Activated naive CD8-positive, alpha-beta T cell treated with anti-CD3 and anti-CD28 coated beads, Interleukin-2, amount 10 ng/mL, durations not matched to agents 7 days and 5 days (primary cell): ENCODE measurements around the gene CCDC138. TPM values are rescaled to one million over a fixed set of nuclear protein-coding genes. Genes with fewer than 3 reads are reported as not detected.

ENCODE experiments used
- ATAC-seq: fragments of 150-1000 bp; cut with Tn5 transposase; one replicate; pipeline ENCODE4 v1.10.0; 2021; ENCODE audit warnings: low read depth, moderate library complexity
- POLR2A ChIA-PET: fragments of 350-600 bp; sonication (Branson Sonifier 250); formaldehyde crosslinking; loops from one replicate; lab custom pipeline; 2021; ENCODE audit warnings: antibody characterized with exemption; lab: Charles Lee
- DNase-seq: peaks from one replicate; pipeline ENCODE4 v3.0.0; 2021
- H3K27ac Mint-ChIP-seq: one replicate; pipeline ENCODE4 v1.8.0; 2022; ENCODE audit warnings: mild to moderate bottlenecking, mixed read lengths
- H3K27me3 Mint-ChIP-seq: one replicate; pipeline ENCODE4 v1.8.0; 2022; ENCODE audit warnings: mild to moderate bottlenecking, moderate library complexity, mixed read lengths
- H3K36me3 Mint-ChIP-seq: one replicate; pipeline ENCODE4 v1.8.0; 2021; ENCODE audit warnings: mild to moderate bottlenecking, mixed read lengths
- H3K4me1 Mint-ChIP-seq: one replicate; pipeline ENCODE4 v1.8.0; 2021; ENCODE audit warnings: mixed read lengths
- H3K4me3 Mint-ChIP-seq: one replicate; pipeline ENCODE4 v1.8.0; 2022; ENCODE audit warnings: mild to moderate bottlenecking, moderate library complexity, mixed read lengths
- H3K9me3 Mint-ChIP-seq: one replicate; pipeline ENCODE4 v1.8.0; 2021; ENCODE audit warnings: mixed read lengths
- total RNA-seq, 2 experiments: library from RNA; stranded (reverse); gene quantifications; one replicate each; pipeline ENCODE4 v1.2.3, GENCODE V29; 2021

The CCDC138 gene
- total RNA-seq, 2 experiments from 2014 or later: 8.0 to 8.4 TPM

DNA sequence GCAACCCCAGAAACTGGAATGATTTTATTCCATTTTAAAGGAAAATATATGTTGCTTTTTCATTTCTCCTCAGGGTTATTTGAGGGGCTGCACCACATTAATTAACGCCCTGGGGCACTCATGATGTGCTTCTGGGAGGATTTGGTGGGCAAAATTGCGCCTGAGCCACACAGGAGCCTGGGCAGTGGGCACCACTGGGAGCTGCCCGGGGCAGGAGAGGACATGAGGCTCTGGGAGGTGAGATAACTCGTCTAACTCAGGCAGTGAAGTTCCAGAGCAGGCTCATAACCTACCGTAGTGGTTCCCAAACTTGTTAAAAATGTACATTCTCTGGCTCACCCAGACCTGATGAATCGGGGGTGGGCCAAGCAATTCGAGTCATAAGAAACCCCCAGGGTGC, 134.1 kb downstream of the CCDC138 start:
- Mint-ChIP-seq H3K36me3 (no peaks in the 10 kb centered on the region), H3K27ac (no peak overlapping the region), H3K27me3 (no peaks in the 10 kb centered on the region), H3K4me1 (peaks cover 2% of the 10 kb centered on the region), H3K4me3 (no peak overlapping the region), H3K9me3 (no peaks in the 10 kb centered on the region)
- DNase-seq: no peak
- no peak for ATAC-seq
- POLR2A ChIA-PET: no interaction called here

DNA sequence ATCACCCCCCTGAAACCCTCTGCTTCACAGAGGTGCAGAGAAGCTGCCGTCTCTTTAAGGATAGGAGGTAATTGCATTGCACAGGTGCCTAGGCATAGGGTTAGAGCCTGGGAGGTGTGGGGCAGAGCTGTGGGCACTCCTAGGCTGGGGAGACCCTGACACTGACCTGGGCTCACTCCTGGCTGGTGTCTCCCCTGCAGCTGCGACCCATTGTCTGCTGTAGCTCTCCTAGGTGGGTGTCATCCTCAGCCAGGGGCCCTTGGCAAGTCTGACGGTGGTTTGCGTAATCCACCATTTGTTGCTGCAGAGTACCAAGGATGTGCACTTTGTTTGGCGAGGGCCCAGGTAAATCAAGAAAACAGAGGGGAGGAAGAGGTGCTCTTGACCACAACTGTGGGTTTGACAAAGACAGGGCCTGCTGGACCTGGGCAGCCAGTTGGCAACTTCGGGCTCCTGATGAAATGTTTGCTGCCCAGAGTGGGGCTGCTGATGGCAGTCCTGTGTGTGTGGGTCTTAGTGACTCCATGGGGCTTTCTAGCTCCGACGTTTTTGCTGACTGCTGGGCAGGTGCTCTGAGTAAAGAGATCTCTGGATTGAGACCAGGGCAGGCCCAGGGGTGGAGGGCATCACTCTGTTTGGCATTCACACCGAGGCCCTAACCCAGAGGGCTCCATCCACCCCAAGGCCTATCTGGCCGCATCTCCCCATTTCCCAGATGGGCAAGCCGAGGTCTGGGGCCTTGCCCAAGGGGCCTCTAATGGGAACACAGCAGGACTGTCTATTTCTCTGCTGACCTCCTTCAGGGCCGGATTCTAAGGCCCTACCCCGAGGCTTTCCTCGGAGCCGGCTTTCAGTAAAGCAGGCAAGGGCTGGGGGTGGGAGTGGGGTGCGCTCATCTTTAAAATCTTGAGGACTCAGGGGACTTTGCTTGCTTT, 134.8 kb downstream of the CCDC138 start:
- no peak overlapping the region for H3K4me3 Mint-ChIP-seq
- no peak for DNase-seq
- POLR2A ChIA-PET: no interaction called here
- H3K36me3 Mint-ChIP-seq: no peaks in the 10 kb centered on the region
- no peaks in the 10 kb centered on the region for H3K9me3 Mint-ChIP-seq
- no peak for ATAC-seq
- no peak overlapping the region for H3K27ac Mint-ChIP-seq
- H3K4me1 Mint-ChIP-seq: no peaks in the 10 kb centered on the region
- H3K27me3 Mint-ChIP-seq: no peaks in the 10 kb centered on the region

DNA sequence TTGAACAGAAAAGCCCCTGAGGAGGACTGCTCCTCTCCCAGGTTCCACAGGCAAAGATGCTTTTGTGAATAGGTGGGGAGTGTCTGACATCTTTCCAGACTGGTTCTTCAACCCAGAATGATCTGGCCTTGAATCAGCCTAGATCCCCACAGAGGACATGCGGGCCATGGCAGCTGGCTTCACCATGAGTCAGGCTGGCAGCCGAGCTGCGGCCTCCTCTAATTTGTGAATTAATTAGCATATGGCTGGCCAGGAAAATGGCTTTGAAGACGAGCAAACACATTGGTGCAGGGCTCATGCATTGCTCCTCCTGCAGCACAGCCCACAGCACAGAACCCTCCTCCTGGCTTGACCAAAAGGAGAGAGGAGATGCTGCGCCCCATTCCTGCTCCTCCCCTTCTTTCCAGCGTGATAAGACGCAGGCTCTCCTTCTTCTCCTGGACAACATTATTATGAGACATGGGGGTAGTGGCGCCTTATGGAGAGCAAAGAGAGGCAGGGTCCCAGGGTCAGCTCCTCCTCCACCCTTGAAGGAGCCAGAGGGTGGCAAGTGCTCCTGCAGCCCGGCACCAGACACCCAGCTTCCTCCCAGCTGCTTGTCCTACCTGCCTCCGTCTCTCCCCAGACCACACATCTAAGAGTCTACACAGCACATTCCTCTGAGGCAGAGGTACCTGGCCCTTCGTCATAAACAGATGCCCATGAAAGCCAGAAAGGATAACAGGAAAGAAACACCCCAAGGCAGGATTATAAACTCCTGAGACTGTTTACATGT, 135.8 kb downstream of the CCDC138 start:
- H3K27ac Mint-ChIP-seq: no peak overlapping the region

DNA sequence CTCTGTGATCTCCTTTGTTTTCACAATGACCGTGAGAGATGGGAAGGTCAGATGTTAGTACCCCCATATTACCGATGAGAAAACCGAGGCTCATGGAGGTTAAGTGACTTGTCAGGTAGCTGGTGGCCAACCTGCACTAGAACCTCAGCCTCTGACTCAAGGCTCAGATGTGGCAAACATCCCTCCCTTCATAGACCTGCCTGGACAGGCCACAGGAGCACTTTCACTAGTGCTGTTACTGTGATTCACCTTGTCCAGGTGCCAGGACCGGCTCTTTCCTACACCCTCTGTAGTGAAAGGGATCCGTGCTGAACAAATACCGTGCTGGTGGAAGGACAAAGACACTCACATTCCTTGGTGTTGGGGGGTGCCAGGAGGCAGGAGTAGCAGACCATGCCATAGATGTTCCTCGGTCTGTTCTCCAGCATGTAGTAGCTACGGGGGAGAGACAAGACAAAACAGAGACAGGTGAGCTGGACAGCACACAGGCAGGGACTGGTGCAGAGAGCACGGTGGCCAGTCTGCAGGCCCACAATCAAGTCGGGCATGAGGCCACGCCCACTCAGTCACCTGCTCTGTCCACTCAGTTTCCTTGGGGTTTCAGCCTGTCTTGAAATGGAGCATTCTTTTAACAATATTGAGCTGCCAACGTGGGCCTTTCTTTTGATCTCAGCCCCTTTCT, 136.6 kb downstream of the CCDC138 start:
- Mint-ChIP-seq H3K36me3 (no peaks in the 10 kb centered on the region), H3K4me3 (no peak overlapping the region), H3K27ac (no peak overlapping the region), H3K9me3 (no peaks in the 10 kb centered on the region), H3K4me1 (no peaks in the 10 kb centered on the region), H3K27me3 (no peaks in the 10 kb centered on the region)
- POLR2A ChIA-PET: no interaction called here
- no peak for DNase-seq
- ATAC-seq: no peak

More for the DNA sequence above, 135.8 kb downstream of the CCDC138 start:
- DNase-seq (no peak), ATAC-seq (no peak)
- no peak overlapping the region for H3K4me3 Mint-ChIP-seq
- no peaks in the 10 kb centered on the region for H3K36me3 Mint-ChIP-seq
- H3K9me3 Mint-ChIP-seq: no peaks in the 10 kb centered on the region
- H3K27me3 Mint-ChIP-seq: no peaks in the 10 kb centered on the region
- no peaks in the 10 kb centered on the region for H3K4me1 Mint-ChIP-seq
- POLR2A ChIA-PET: no interaction called here

DNA sequence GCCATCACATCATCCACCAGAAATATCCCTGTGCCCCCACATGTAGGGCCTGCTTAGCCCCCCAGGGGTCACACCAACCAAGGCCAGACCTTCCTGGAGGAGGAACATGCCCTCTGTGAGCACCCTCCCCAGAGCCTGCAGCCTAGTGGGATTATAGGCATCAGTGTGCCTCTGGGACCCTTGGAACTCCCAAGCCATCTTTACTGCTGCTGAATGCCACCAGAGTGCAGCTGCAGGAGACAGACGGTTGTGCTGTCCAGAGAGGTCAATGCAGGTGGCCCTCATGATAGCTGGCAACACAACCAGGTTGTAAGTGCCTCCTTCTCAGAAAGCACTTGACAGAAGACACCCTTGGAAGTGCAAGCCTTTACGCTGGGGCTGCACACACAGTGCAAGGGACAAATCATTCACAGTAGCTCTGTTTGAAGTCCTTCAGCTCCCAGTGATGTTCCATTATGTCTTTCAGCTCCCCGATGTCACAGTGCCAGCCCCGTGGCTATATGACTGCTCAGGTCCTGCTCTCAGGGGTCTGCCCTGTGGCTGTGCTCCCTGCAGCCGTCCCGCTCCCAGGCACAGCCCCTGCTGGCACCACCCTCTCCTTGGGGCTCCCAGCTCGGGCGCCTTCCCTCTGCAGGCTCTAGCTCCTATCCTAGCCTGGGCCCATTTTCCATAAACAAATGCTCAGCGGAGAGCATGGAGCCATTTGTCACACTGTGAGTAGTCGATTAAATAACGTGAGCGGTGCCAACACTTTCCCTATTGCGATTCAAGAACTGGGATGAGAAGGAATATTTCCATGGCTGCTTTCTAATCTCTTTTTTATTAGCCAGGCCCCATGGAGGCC, 137.4 kb downstream of the CCDC138 start:
- DNase-seq (no peak), ATAC-seq (no peak)
- Mint-ChIP-seq H3K27me3 (no peaks in the 10 kb centered on the region), H3K27ac (no peak overlapping the region), H3K9me3 (no peaks in the 10 kb centered on the region), H3K4me3 (no peak overlapping the region), H3K4me1 (no peaks in the 10 kb centered on the region), H3K36me3 (no peaks in the 10 kb centered on the region)
- POLR2A ChIA-PET: no interaction called here

DNA sequence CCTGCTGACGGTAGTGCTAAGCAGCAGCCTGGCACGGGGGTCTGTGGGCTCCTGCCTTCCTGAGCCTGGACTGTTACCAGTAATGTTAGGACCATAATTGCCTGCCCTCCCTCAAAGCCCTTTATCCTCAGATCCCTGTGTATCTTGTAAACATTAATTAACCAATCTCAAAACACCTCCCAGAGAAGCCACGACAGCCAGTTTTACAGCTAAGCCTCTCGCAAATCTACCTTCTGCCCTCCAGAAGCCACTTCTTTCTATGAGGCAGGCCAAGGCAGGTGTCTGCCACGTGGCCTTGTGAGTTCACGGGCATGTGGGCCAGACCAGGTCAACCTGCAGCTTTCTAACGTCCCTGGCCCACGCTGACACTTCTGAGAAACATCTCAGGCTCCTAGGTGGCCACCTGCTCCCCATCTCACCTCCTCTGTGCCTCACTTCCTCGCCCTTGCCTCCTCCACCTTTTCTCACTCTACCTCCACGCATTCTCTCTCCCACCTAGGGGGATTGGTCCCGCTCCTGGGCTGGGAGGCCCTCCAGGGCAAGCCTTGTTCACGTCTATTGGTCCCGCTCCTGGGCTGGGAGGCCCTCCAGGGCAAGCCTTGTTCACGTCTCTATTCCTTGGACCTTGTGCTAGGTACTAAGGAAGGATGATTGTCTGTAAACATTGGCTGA, 138.1 kb downstream of the CCDC138 start:
- DNase-seq (no peak), ATAC-seq (no peak)
- Mint-ChIP-seq H3K4me3 (no peak overlapping the region), H3K4me1 (no peaks in the 10 kb centered on the region), H3K27ac (no peak overlapping the region), H3K9me3 (no peaks in the 10 kb centered on the region), H3K27me3 (no peaks in the 10 kb centered on the region), H3K36me3 (no peaks in the 10 kb centered on the region)
- POLR2A ChIA-PET: no interaction called here

DNA sequence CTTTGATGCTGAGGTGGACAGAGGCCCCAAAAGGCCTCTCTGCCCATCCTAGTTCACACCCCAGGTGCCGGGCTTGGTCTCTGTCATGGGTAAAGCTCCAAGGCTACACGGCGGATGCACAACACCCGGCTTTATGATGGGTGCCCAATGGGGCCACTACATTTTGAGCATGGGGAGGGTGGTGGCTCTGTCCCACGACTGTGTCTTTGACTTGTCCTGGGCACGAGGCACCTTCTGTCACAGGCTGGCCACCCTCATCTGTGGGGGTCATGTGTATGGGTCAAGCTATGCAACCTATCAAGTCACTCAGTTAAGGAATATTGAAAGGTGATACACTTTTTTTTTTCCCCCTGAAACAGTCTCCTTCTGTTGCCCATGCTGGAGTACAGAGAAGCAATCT, 138.7 kb downstream of the CCDC138 start:
- Mint-ChIP-seq H3K9me3 (no peaks in the 10 kb centered on the region), H3K36me3 (no peaks in the 10 kb centered on the region), H3K4me1 (no peaks in the 10 kb centered on the region), H3K27me3 (no peaks in the 10 kb centered on the region), H3K4me3 (no peak overlapping the region), H3K27ac (no peak overlapping the region)
- POLR2A ChIA-PET: no interaction called here
- no peak for DNase-seq
- ATAC-seq: no peak

DNA sequence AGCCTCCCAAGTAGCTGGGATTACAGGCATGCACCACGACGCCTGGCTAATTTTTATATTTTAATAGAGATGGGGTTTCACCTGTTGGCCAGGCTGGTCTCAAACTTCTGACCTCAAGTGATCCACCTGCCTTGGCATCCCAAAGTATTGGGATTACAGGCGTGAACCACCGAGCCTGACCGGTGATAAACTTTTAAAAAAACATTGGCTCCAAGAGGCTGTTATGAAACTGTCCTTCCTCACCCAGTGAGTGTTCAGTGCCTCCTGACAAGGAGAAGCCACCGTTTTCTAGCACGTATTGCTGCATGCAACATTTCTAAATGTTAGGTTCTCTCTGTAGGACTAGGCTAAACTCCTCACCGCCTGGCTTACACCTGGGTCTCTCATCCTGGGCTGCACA, 139.2 kb downstream of the CCDC138 start:
- Mint-ChIP-seq H3K36me3 (no peaks in the 10 kb centered on the region), H3K27me3 (no peaks in the 10 kb centered on the region), H3K27ac (no peak overlapping the region), H3K9me3 (no peaks in the 10 kb centered on the region), H3K4me3 (no peak overlapping the region), H3K4me1 (no peaks in the 10 kb centered on the region)
- no peak for ATAC-seq
- POLR2A ChIA-PET: no interaction called here
- DNase-seq: no peak

Other genes with a start within 250 kb of the CCDC138 start
- gene RANBP2, start 67.3 kb upstream of the CCDC138 start, total RNA-seq: 10 to 100 TPM; 50.2 to 51.8 TPM
- gene EDAR, start 202.4 kb downstream of the CCDC138 start, total RNA-seq: under 1 TPM; 0.14 to 0.23 TPM